IPS DF 6.9 (cell line): ENCODE data around the gene SESTD1.
"Not testable (repeated sequence)": the region's sequence is repeated elsewhere in the genome, so short reads cannot be mapped to it uniquely, and the experiment has no call there.

Experiments
- DNase-seq: peaks from one replicate; pipeline ENCODE4 v3.0.0-alpha.2; 2013; ENCODE audit warnings: low read depth, low spot score
- H3K27ac ChIP-seq: one replicate; pipeline ENCODE4 v1.5.1; 2013; ENCODE audit warnings: low read length, control low read depth
- H3K27me3 ChIP-seq: 2 replicates; pipeline ENCODE4 v1.6.1; 2013; ENCODE audit warnings: mild to moderate bottlenecking, low read length; ENCODE audit not compliant: control insufficient read depth, insufficient read depth
- H3K36me3 ChIP-seq: 2 replicates; pipeline ENCODE4 v1.6.1; 2013; ENCODE audit warnings: low read length; ENCODE audit not compliant: control insufficient read depth, insufficient read depth
- H3K4me1 ChIP-seq: 2 replicates; pipeline ENCODE4 v1.6.1; 2013; ENCODE audit warnings: low read length; ENCODE audit not compliant: control insufficient read depth, insufficient read depth
- H3K4me3 ChIP-seq: 2 replicates; pipeline ENCODE4 v1.5.1; 2013; ENCODE audit warnings: mild to moderate bottlenecking, low read length
- H3K9me3 ChIP-seq: 2 replicates; pipeline ENCODE4 v1.6.1; 2013; ENCODE audit warnings: low read length, inconsistent platforms; ENCODE audit not compliant: control insufficient read depth, insufficient read depth
- WGBS: extraction: QIAGEN DNeasy Blood & Tissue Kit; methylation state at CpG from one replicate; pipeline ENCODE4 v1.1.7; 2013; ENCODE audit warnings: mixed read lengths, missing lambda C conversion rate; ENCODE audit not compliant: insufficient read length, insufficient coverage; 5-methylcytosine and 5-hydroxymethylcytosine counted together

Gene SESTD1

GRCh38 chr2:179071810-179072355, 192.7 kb downstream of the SESTD1 start:
- no peaks in the 10 kb centered on the region for H3K36me3 ChIP-seq
- DNase-seq: no peak
- no peaks in the 10 kb centered on the region for H3K4me1 ChIP-seq
- no peak overlapping the region for H3K4me3 ChIP-seq
- H3K27ac ChIP-seq: no peak overlapping the region
- no peaks in the 10 kb centered on the region for H3K27me3 ChIP-seq
- no CpG with 5 or more reads among the region's 3 CpGs for WGBS
- H3K9me3 ChIP-seq: no peaks in the 10 kb centered on the region; the same call in 1 of the 2 replicates

- no peaks in the 10 kb centered on the region for H3K4me1 ChIP-seq
- no CpG with 5 or more reads among the region's 2 CpGs for WGBS
- no peak overlapping the region for H3K4me3 ChIP-seq
- H3K36me3 ChIP-seq: no peaks in the 10 kb centered on the region
- no peaks in the 10 kb centered on the region; the same call in 1 of the 2 replicates for H3K9me3 ChIP-seq
- no peak overlapping the region for H3K27ac ChIP-seq
- H3K27me3 ChIP-seq: no peaks in the 10 kb centered on the region
- no peak for DNase-seq
These were observed 193.7 kb downstream of the SESTD1 start for GRCh38 chr2:179070895-179071294.

GRCh38 chr2:179069685-179070084, 194.9 kb downstream of the SESTD1 start:
- no peak overlapping the region for H3K4me3 ChIP-seq

GRCh38 chr2:179068991-179069643, 195.5 kb downstream of the SESTD1 start:
- WGBS: no CpG with 5 or more reads among the region's 2 CpGs
- Histone ChIP-seq H3K4me1 (no peaks in the 10 kb centered on the region), H3K27ac (no peak overlapping the region), H3K4me3 (no peak overlapping the region), H3K27me3 (no peaks in the 10 kb centered on the region), H3K36me3 (no peaks in the 10 kb centered on the region), H3K9me3 (no peaks in the 10 kb centered on the region; the same call in 1 of the 2 replicates)
- no peak for DNase-seq

More at GRCh38 chr2:179069685-179070084, 194.9 kb downstream of the SESTD1 start:
- H3K27ac ChIP-seq: no peak overlapping the region
- no peaks in the 10 kb centered on the region; the same call in 1 of the 2 replicates for H3K9me3 ChIP-seq
- no peaks in the 10 kb centered on the region for H3K27me3 ChIP-seq
- DNase-seq: no peak
- no CpG with 5 or more reads among the region's 1 CpG for WGBS
- no peaks in the 10 kb centered on the region for H3K36me3 ChIP-seq
- no peaks in the 10 kb centered on the region for H3K4me1 ChIP-seq

- no peaks in the 10 kb centered on the region for H3K36me3 ChIP-seq
- H3K4me1 ChIP-seq: 0 out of 2 replicates have a peak, but pooled peaks cover 2% of the 10 kb centered on the region
- H3K9me3 ChIP-seq: no peaks in the 10 kb centered on the region
- no peak for DNase-seq
- H3K27me3 ChIP-seq: no peaks in the 10 kb centered on the region
- H3K27ac ChIP-seq: no peak overlapping the region
- no peak overlapping the region for H3K4me3 ChIP-seq
- no CpG with 5 or more reads among the region's 2 CpGs for WGBS
These were observed 205.5 kb downstream of the SESTD1 start for GRCh38 chr2:179059026-179059700.

- DNase-seq: no peak
- H3K27ac ChIP-seq: no peak overlapping the region
- WGBS: no CpG with 5 or more reads among the region's 5 CpGs
- 0 out of 2 replicates have a peak, but pooled peaks cover 2% of the 10 kb centered on the region for H3K4me1 ChIP-seq
- no peaks in the 10 kb centered on the region for H3K36me3 ChIP-seq
- no peak overlapping the region for H3K4me3 ChIP-seq
- no peaks in the 10 kb centered on the region for H3K9me3 ChIP-seq
- H3K27me3 ChIP-seq: no peaks in the 10 kb centered on the region
These were observed 206.9 kb downstream of the SESTD1 start for GRCh38 chr2:179057737-179058136.

- H3K27ac ChIP-seq, H3K9me3 ChIP-seq, H3K27me3 ChIP-seq, H3K36me3 ChIP-seq, H3K4me1 ChIP-seq, DNase-seq, H3K4me3 ChIP-seq: not testable (repeated sequence)
- WGBS: no CpG with 5 or more reads among the region's 3 CpGs
These were observed 211.1 kb downstream of the SESTD1 start for GRCh38 chr2:179053568-179053967.
